Astrocyte (in vitro differentiated cells and primary cell): ENCODE results near the gene ENPEP. TPM values are rescaled to one million over a fixed set of nuclear protein-coding genes. Genes with fewer than 3 reads are reported as not detected.

Source experiments
- DNase-seq: peaks from one replicate; pipeline ENCODE4 v3.0.0-alpha.2; 2010; ENCODE audit warnings: low read depth
- FAIRE-seq: peaks from 2 replicates; lab custom pipeline; 2011; peaks lifted over from hg19 to GRCh38; lab: Jason Lieb, UNC
- H2AFZ ChIP-seq: 2 replicates; pipeline ENCODE4 v1.6.0; 2012; ENCODE audit warnings: low read depth, low read length, inconsistent platforms
- H3K27ac ChIP-seq: 2 replicates; pipeline ENCODE4 v1.5.1; 2011; ENCODE audit warnings: low read depth, low read length, inconsistent platforms
- H3K27me3 ChIP-seq: 2 replicates; pipeline ENCODE4 v1.6.0; 2011; ENCODE audit warnings: low read length, inconsistent platforms; ENCODE audit not compliant: insufficient read depth
- H3K36me3 ChIP-seq: 2 replicates; pipeline ENCODE4 v1.5.1; 2011; ENCODE audit warnings: low read length, inconsistent platforms; ENCODE audit not compliant: insufficient read depth
- H3K4me1 ChIP-seq: 2 replicates; pipeline ENCODE4 v1.5.1; 2011; ENCODE audit warnings: low read length, inconsistent platforms; ENCODE audit not compliant: insufficient read depth
- H3K4me2 ChIP-seq: 2 replicates; pipeline ENCODE4 v1.6.0; 2012; ENCODE audit warnings: low read length, inconsistent platforms
- H3K4me3 ChIP-seq: 2 replicates; pipeline ENCODE4 v1.5.1; 2011; ENCODE audit warnings: low read depth, mild to moderate bottlenecking, low read length, inconsistent platforms; ENCODE audit not compliant: insufficient read depth
- H3K79me2 ChIP-seq: 2 replicates; pipeline ENCODE4 v1.6.0; 2012; ENCODE audit warnings: mild to moderate bottlenecking, low read length, inconsistent platforms; ENCODE audit not compliant: insufficient read depth
- H3K9ac ChIP-seq: 2 replicates; pipeline ENCODE4 v1.6.0; 2012; ENCODE audit warnings: mild to moderate bottlenecking, low read length, inconsistent platforms
- H3K9me3 ChIP-seq: 2 replicates; pipeline ENCODE4 v1.5.1; 2012; ENCODE audit warnings: low read depth, mild to moderate bottlenecking, low read length, inconsistent platforms; ENCODE audit not compliant: insufficient read depth
- H4K20me1 ChIP-seq: 2 replicates; pipeline ENCODE4 v1.6.0; 2012; ENCODE audit warnings: low read length, inconsistent platforms; ENCODE audit not compliant: insufficient read depth
- H3K27ac Mint-ChIP-seq: one replicate; pipeline ENCODE4 v1.8.0; 2021; ENCODE audit warnings: mild to moderate bottlenecking, mixed read lengths; ENCODE audit not compliant: unreplicated experiment
- H3K27me3 Mint-ChIP-seq: one replicate; pipeline ENCODE4 v1.8.0; 2021; ENCODE audit warnings: low read depth, mixed read lengths; ENCODE audit not compliant: unreplicated experiment
- H3K36me3 Mint-ChIP-seq: one replicate; pipeline ENCODE4 v1.8.0; 2021; ENCODE audit warnings: low read depth, mixed read lengths; ENCODE audit not compliant: unreplicated experiment
- H3K4me1 Mint-ChIP-seq: one replicate; pipeline ENCODE4 v1.8.0; 2021; ENCODE audit warnings: low read depth, mixed read lengths; ENCODE audit not compliant: unreplicated experiment
- H3K4me3 Mint-ChIP-seq: one replicate; pipeline ENCODE4 v1.8.0; 2021; ENCODE audit warnings: mild to moderate bottlenecking, moderate library complexity, mixed read lengths; ENCODE audit not compliant: unreplicated experiment
- H3K9me3 Mint-ChIP-seq: one replicate; pipeline ENCODE4 v1.8.0; 2021; ENCODE audit warnings: mild to moderate bottlenecking, mixed read lengths; ENCODE audit not compliant: unreplicated experiment
- CTCF ChIP-seq: IDR thresholded peaks from 2 replicates; pipeline ENCODE4 v1.5.1; 2011; ENCODE audit warnings: low read depth, mild to moderate bottlenecking, inconsistent platforms, low read length, moderate library complexity; ENCODE audit not compliant: insufficient read depth
- EZH2 ChIP-seq: IDR thresholded peaks from 2 replicates; pipeline ENCODE4 v1.6.1; 2012; ENCODE audit warnings: mild to moderate bottlenecking, low read length, inconsistent platforms; ENCODE audit not compliant: insufficient read depth
- total RNA-seq: library from RNA; stranded (reverse); gene quantifications from 2 replicates; pipeline ENCODE4 v1.2.1, GENCODE V29; 2021

ENPEP gene
- total RNA-seq, 1 donor from 2014 or later: 1.7 TPM

GRCh38 chr4:110510277-110510676 lies 34.3 kb downstream of the ENPEP start:
- no peaks in the 10 kb centered on the region for H3K9me3 Mint-ChIP-seq
- H3K9ac ChIP-seq: no peak overlapping the region
- H3K27me3 Mint-ChIP-seq: no peaks in the 10 kb centered on the region
- H3K36me3 ChIP-seq: no peaks in the 10 kb centered on the region
- H3K4me3 Mint-ChIP-seq: no peak overlapping the region
- no peaks in the 10 kb centered on the region for H4K20me1 ChIP-seq
- no peaks in the 10 kb centered on the region for H3K36me3 Mint-ChIP-seq
- no peak for FAIRE-seq
- no peak overlapping the region for H2AFZ ChIP-seq
- no peak overlapping the region for H3K4me3 ChIP-seq
- H3K27me3 ChIP-seq: no peaks in the 10 kb centered on the region
- no peaks in the 10 kb centered on the region for H3K79me2 ChIP-seq
- no peak overlapping the region for H3K27ac Mint-ChIP-seq
- no peak for TF ChIP-seq CTCF
- TF ChIP-seq EZH2: no peak
- DNase-seq: no peak
- H3K9me3 ChIP-seq: no peaks in the 10 kb centered on the region
- H3K4me1 ChIP-seq: no peaks in the 10 kb centered on the region
- no peak overlapping the region for H3K27ac ChIP-seq
- H3K4me1 Mint-ChIP-seq: peaks cover 1% of the 10 kb centered on the region
- H3K4me2 ChIP-seq: no peak overlapping the region

- Mint-ChIP-seq H3K36me3 (no peaks in the 10 kb centered on the region), H3K9me3 (no peaks in the 10 kb centered on the region), H3K27ac (no peak overlapping the region), H3K27me3 (no peaks in the 10 kb centered on the region), H3K4me1 (peaks cover 7% of the 10 kb centered on the region), H3K4me3 (no peak overlapping the region)
- TF ChIP-seq EZH2 (no peak), CTCF (peak; percentile 62)
- H3K27me3 ChIP-seq: no peaks in the 10 kb centered on the region
- H3K4me2 ChIP-seq: no peak overlapping the region
- FAIRE-seq (peak; percentile 59), DNase-seq (peak; percentile 25)
- H2AFZ ChIP-seq: no peak overlapping the region
- H4K20me1 ChIP-seq: no peaks in the 10 kb centered on the region
- no peaks in the 10 kb centered on the region for H3K4me1 ChIP-seq
- H3K9me3 ChIP-seq: no peaks in the 10 kb centered on the region
- H3K9ac ChIP-seq: no peak overlapping the region
- no peak overlapping the region for H3K4me3 ChIP-seq
- H3K79me2 ChIP-seq: no peaks in the 10 kb centered on the region
- no peak overlapping the region for H3K27ac ChIP-seq
- no peaks in the 10 kb centered on the region for H3K36me3 ChIP-seq
Measured at GRCh38 chr4:110510955-110511544, 35.1 kb downstream of the ENPEP start.

GRCh38 chr4:110512901-110513300 lies 36.9 kb downstream of the ENPEP start:
- H3K36me3 Mint-ChIP-seq: no peaks in the 10 kb centered on the region
- no peak overlapping the region for H3K27ac ChIP-seq
- H3K4me3 ChIP-seq: no peak overlapping the region
- no peak overlapping the region for H3K4me3 Mint-ChIP-seq
- H3K4me1 Mint-ChIP-seq: peaks cover 7% of the 10 kb centered on the region
- H3K9ac ChIP-seq: no peak overlapping the region
- no peak overlapping the region for H2AFZ ChIP-seq
- H3K9me3 ChIP-seq: no peaks in the 10 kb centered on the region
- no peaks in the 10 kb centered on the region for H3K36me3 ChIP-seq
- no peaks in the 10 kb centered on the region for H3K79me2 ChIP-seq
- TF ChIP-seq CTCF: no peak
- H4K20me1 ChIP-seq: no peaks in the 10 kb centered on the region
- no peaks in the 10 kb centered on the region for H3K9me3 Mint-ChIP-seq
- no peaks in the 10 kb centered on the region for H3K27me3 ChIP-seq
- no peaks in the 10 kb centered on the region for H3K4me1 ChIP-seq
- no peak for FAIRE-seq
- DNase-seq: no peak
- no peak overlapping the region for H3K27ac Mint-ChIP-seq
- no peak overlapping the region for H3K4me2 ChIP-seq
- H3K27me3 Mint-ChIP-seq: no peaks in the 10 kb centered on the region
